ENCODE measurements around the gene PEAR1.

PEAR1 gene

GRCh38 chr1:156881663-156882062 lies 11.9 kb upstream of the PEAR1 start:
- DNase-seq (ENCODE audit: low read depth), result no peak

- DNase-seq (ENCODE audit: low read depth), result no peak
Measured at GRCh38 chr1:156882543-156882942, 11.0 kb upstream of the PEAR1 start.

GRCh38 chr1:156883919-156884318 lies 9.6 kb upstream of the PEAR1 start:
- DNase-seq (ENCODE audit: low read depth), result no peak

GRCh38 chr1:156884560-156885184 lies 8.8 kb upstream of the PEAR1 start:
- DNase-seq (ENCODE audit: low read depth), result no peak

DNA sequence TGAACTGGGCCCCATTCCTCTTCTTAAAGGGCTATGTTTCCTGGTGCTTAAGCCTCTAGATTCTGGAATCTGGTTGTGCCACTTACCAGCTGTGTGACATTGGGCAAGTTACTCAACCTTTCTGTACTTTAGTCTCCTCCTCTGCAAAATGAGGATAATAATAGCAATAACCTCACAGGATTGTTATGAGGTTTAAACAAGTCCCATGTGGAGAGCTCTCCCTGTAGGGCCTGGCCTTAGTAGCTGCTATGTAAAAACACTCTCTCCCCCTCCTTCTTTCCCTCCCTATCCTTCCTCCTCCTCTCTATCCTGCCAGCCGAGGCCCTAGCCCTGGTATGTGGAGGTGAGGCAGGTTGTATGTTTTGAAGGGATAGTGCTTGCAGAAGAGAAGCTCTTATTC lies 8.2 kb upstream of the PEAR1 start:
- DNase-seq (ENCODE audit: low read depth), result peak; percentile 30

DNA sequence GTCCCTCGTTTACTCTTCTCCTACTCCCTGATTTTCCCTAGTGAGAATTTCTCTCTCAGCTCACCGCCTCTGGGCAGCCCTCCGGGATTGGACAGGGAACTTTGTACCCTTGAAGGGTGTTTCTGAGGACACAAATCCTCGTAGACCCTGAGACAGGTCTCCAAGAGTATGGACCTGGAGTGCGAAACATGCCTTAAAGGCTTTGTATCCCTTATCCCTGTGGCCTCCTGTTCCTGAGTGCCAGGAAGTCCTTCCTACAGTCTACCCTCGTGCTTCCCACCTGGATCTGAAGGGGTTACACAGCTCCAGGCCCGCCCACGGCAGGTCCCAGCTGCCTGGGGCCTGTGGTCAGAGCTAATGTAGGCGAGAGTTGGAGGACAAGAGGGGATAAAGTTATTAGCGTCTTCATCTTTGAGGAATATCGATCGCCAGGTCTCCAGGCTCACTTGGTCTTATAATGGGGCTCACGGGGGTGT lies 7.6 kb upstream of the PEAR1 start:
- DNase-seq (ENCODE audit: low read depth), result no peak

- no peak for DNase-seq (ENCODE audit: low read depth)
Measured at GRCh38 chr1:156886583-156887281, 6.8 kb upstream of the PEAR1 start.

DNA sequence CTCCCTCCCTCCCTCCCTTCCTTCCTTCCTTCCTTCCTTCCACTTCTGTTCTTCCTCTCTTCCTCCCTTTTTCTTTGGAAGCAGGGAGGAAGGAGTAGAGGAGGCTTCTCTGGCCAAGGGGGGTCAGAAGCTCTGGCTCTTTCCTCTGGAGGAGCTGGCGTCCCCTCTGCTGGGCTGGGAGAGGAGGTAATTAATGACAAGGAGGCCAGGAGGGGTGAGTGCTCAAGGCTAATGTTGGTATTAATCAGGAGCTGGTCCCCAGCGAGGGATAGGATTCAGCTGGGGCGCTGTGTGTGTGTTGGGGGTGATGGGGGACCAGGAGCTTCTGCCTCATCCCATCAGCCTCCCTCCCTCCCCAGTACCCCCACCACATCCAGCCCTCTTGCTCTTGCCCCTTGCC lies 6.2 kb upstream of the PEAR1 start:
- DNase-seq (ENCODE audit: low read depth), result no peak

GRCh38 chr1:156887734-156888133 lies 5.8 kb upstream of the PEAR1 start:
- no peak for DNase-seq (ENCODE audit: low read depth)

DNA sequence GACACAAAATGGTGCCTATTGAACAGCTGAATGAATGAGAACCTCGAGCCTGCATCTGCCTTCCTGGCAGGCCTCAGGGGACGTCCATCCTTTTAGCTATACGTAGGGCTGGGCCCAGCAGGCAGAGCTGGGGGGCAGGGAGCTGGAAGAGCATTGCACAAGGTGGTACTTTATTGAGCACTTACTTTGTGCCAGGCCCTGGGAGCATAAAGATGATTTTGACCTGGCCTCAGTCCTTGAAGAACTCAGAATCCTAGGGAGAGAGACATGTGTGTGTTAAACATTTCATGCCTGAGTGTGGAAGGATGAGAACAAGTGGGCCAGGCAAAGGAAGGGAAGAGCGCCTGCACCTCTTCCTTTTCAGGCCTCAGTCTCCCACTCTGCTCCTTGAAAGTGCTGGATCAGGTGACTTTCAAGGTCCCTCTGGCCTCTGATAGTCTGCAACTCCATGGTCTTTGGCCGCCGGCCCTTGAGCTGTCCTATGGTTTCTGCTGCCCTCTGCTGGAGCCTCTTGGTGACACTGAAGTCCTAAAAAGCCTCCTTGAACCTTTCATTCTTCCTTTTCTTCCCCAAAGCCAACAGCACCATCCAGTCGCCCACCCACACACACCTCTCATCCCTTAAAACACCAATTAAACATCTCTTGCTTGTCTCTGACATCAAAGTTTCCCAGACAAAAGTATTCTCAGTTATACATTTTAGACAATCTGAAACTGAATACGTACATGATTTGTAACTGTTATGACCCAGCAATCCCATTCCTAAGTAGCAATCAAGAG lies 3.5 kb upstream of the PEAR1 start:
- peak; percentile 63 for DNase-seq (ENCODE audit: low read depth)

DNA sequence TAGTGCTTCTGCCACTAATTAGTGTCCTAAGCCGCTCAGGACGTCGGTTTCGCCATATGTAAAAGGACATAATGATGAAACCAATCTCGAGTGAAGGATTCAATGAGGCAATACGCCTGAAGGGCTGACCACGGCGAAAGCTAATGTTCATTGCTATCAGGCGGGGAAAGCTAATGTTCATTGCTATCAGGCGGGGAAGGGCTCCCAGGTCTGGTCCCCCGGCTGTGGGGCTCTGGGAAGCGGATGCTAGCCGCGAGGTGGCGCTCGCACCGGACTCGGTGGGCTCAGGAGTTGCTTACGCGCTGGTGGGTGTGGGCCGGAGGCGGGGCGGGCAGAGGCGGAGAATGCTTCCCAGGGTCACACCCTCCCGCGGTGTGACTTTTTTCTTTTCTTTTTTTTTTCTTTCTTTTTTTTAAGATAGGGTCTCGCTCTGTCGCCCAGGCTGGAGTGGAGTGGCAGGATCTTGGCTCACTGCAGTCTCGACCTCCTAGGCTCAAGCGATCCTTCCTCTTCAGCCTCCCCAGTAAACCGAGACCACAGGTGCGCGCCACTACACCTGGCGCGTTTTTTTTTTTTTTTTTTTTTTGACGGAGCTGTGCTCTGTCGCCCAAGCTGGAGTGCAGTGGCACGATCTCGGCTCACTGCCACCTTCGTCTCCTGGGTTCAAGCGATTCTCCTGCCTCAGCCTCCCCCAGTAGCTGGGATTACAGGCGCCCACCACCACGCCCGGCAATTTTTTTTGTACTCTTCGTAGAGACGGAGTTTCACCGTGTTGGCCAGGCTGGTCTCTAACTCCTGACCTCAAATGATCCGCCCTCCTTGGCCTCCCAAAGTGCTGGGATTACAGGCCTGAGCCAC lies 1.1 kb upstream of the PEAR1 start:
- peak; percentile 84 for DNase-seq (ENCODE audit: low read depth)

- DNase-seq (ENCODE audit: low read depth), result no peak
Measured at GRCh38 chr1:156894001-156894400, 483 bp downstream of the PEAR1 start.

DNA sequence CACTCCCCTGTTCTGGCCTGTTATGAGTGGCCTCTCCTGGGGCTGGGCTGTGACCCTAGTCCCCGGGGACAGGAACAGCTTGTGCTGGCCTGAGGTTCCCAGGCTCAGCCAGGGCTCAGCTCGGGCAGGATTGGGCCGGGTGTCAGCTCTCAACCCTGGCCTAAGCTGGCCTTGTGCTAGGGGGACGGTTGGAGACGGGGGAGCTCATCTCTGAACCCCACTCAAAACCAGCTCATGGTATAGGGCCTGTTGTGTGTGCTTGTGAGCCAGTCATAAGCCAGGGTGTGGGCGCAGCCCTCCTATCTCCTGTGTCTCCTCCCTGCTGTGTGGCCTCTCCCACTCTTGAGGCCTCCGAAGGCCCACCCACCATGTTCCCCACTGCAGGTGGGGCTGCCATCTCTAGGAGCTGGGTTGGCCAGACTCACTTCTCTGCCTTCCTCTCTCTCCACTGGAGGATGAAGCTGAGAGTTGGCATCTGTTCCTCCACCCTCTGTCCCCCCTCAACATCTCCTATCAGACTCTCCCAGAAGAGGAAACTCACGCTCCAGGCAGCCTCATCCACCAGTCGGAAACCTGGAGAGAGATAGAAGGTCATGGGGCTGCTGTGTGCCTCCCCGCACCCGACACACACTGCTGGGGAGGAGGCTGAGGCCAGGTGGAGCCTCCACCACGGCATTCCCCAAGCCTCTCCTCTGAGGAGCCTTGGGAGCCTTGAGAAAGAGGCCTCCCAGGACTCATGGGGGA lies 1.4 kb downstream of the PEAR1 start:
- DNase-seq (ENCODE audit: low read depth), result no peak

DNA sequence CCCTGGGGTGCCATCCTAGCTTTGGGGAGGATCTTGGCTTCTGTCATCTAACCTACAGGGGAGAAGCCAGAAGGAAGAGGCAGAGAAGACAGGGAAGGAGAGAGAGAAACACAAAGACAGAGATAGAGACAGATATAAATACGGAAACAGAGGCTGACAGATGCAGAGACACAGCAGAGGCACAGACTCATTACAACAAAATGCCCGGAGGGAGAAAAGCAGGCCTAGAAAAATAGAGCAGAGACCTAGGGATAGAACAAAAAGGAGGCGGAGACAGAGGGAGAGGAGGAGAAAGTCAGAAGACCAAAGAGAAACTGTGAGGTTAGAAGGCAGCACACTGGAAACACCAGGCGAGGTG lies 1.9 kb downstream of the PEAR1 start:
- no peak for DNase-seq (ENCODE audit: low read depth)

DNA sequence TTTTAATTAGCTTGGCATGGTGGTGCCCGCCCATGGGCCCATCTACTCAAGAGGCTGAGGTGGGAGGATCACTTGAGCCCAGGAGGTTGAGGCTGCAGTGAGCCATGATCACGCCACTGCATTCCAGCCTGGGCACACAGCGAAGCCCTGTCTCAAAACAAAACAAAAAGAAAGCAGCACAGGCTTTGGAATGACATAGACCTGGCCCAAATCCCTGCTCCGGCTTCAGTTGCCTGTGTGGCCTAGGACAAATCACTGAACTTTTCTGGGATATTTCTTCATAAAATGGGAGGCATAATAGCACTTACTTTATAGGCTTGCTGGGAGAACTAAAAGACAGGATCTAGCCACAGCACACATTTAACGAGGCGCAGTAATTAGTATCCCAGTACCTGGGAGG lies 2.4 kb downstream of the PEAR1 start:
- DNase-seq (ENCODE audit: low read depth), result no peak

DNA sequence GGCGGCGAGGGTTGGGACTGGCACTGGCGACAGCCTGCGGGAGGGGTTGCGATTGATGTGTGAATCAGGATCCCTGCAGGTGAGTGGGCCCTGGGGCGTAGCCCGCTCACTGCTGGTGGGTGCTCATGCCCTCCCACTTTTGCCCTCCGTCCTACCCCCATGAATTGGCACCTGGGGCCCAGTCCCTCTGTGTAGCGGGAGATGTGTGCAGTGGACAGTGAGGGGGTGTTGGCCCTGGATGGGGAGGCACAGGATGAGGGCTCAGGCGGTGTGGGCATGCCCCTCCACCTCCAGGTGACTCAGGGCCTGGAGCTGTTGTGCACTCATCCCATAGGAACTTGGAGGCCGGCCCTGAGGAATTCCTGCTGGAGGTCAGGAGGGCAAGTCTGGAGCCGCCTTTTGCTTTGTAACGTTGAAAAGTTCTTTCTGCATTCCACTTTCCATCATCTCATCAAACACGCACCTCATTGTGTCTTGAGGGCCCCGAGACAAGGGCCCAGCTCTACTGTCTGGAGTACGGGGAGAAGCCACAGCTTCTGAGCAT lies 3.0 kb downstream of the PEAR1 start:
- peak; percentile 69 for DNase-seq (ENCODE audit: low read depth)

- DNase-seq (ENCODE audit: low read depth), result peak; percentile 49
Measured at GRCh38 chr1:156897078-156897825, 3.7 kb downstream of the PEAR1 start.

DNA sequence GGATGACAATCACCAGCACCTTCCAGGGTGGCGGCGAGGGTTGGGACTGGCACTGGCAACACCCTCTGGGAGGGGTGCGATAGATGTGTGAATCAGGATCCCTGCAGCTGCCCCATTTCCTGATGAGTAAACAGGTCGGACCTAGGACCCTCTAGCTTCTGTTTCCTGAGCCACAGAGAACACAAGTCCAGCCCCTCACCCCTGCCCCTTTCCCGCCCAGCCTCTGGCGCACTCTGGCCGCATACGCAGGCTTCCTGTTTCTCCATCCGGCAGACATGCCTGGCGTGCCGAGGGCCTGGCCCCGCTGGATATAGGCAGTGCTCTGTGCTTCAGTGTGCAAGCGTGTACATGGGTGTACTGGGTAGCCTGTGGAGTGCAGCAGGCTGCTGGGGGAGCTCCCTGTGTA lies 4.6 kb downstream of the PEAR1 start:
- DNase-seq (ENCODE audit: low read depth), result peak; percentile 30

- DNase-seq (ENCODE audit: low read depth), result no peak
Measured at GRCh38 chr1:156898971-156899664, 5.6 kb downstream of the PEAR1 start.
